OCI-LY7 (cell line): ENCODE results near the gene PIAS4. TPM values are rescaled to one million over a fixed set of nuclear protein-coding genes. Genes with fewer than 3 reads are reported as not detected.

Experiments
- BruUV-seq: library from RNA; stranded (reverse); fragments of 400-500 nt; replicated peaks from 2 replicates; lab custom pipeline; 2021; lab: Mats Ljungman, UMichigan
- CTCF ChIA-PET: fragments of 300-600 bp; sonication (Branson Sonifier 250); formaldehyde crosslinking; loops from one replicate; lab custom pipeline; 2022; ENCODE audit warnings: antibody characterized with exemption; ENCODE audit not compliant: unreplicated experiment; lab: Charles Lee
- POLR2A ChIA-PET: fragments of 300-600 bp; sonication (Branson Sonifier 250); formaldehyde crosslinking; loops from one replicate; lab custom pipeline; 2022; ENCODE audit warnings: antibody characterized with exemption; lab: Charles Lee
- DNase-seq: peaks from one replicate; pipeline ENCODE4 v3.0.0-alpha.2; 2015; ENCODE audit warnings: low spot score
- H2AFZ ChIP-seq: fragments of 200-600 bp; sonication (generic), shearing (Covaris generic); 2 replicates; pipeline ENCODE4 v1.6.1; 2014; ENCODE audit warnings: mild to moderate bottlenecking, antibody characterized with exemption, low read length, moderate library complexity
- H3K27ac ChIP-seq: fragments of 200-600 bp; sonication (generic); 2 replicates; pipeline ENCODE4 v1.5.1; 2014; ENCODE audit warnings: mixed run types, low read depth, mild to moderate bottlenecking, moderate library complexity, low read length, inconsistent platforms; ENCODE audit not compliant: poor library complexity, severe bottlenecking
- H3K36me3 ChIP-seq: fragments of 200-600 bp; sonication (generic); 2 replicates; pipeline ENCODE4 v1.6.1; 2014; ENCODE audit warnings: mild to moderate bottlenecking, antibody characterized with exemption, low read length, moderate library complexity, mixed read lengths; ENCODE audit not compliant: insufficient read depth
- H3K4me1 ChIP-seq: fragments of 200-600 bp; sonication (generic); 2 replicates; pipeline ENCODE4 v1.5.1; 2014; ENCODE audit warnings: mild to moderate bottlenecking, low read length; ENCODE audit not compliant: insufficient read depth, poor library complexity, severe bottlenecking
- H3K4me2 ChIP-seq: fragments of 200-600 bp; sonication (generic); 2 replicates; pipeline ENCODE4 v1.6.1; 2014; ENCODE audit warnings: mild to moderate bottlenecking, low read length
- H3K4me3 ChIP-seq: fragments of 200-600 bp; sonication (generic); 2 replicates; pipeline ENCODE4 v1.5.1; 2014; ENCODE audit warnings: mild to moderate bottlenecking, low read depth, low read length; ENCODE audit not compliant: poor library complexity, severe bottlenecking
- H3K79me2 ChIP-seq: fragments of 200-600 bp; sonication (generic); 2 replicates; pipeline ENCODE4 v1.6.1; 2016; ENCODE audit warnings: low read depth, mild to moderate bottlenecking, low read length, moderate library complexity, mixed read lengths; ENCODE audit not compliant: insufficient read depth
- H3K9me2 ChIP-seq: fragments of 200-600 bp; sonication (generic); 2 replicates; pipeline ENCODE4 v1.6.1; 2016; ENCODE audit warnings: mild to moderate bottlenecking, low read length, mixed read lengths; ENCODE audit not compliant: insufficient read depth
- H3K9me3 ChIP-seq: fragments of 200-600 bp; sonication (generic); 2 replicates; pipeline ENCODE4 v1.6.1; 2014; ENCODE audit warnings: mild to moderate bottlenecking, mixed run types, low read length, mixed read lengths
- H4K20me1 ChIP-seq: fragments of 200-600 bp; sonication (generic); 2 replicates; pipeline ENCODE4 v1.6.1; 2014; ENCODE audit warnings: mild to moderate bottlenecking, antibody characterized with exemption, low read length, moderate library complexity, mixed read lengths; ENCODE audit not compliant: insufficient read depth
- CTCF ChIP-seq: fragments of 200-600 bp; sonication (generic); conservative IDR thresholded peaks from 2 replicates; pipeline ENCODE4 v1.5.1; 2014; ENCODE audit warnings: mild to moderate bottlenecking, antibody characterized with exemption, low read length, moderate library complexity, mixed read lengths
- EZH2phosphoT487 ChIP-seq: fragments of 200-600 bp; sonication (generic); IDR thresholded peaks from 2 replicates; pipeline ENCODE4 v1.6.1; 2018; ENCODE audit warnings: low read depth, borderline replicate concordance, mild to moderate bottlenecking, mixed run types, antibody characterized with exemption, low read length, moderate library complexity, mixed read lengths
- intact Hi-C: fragments of 100-400 bp; cut with micrococcal nuclease; formaldehyde crosslinking; loops from one replicate; pipeline ENCODE4 v1.10.0; 2022; ENCODE audit not compliant: unreplicated experiment
- total RNA-seq, 2 experiments: library from RNA; depleted of rRNA in 1 of 2; stranded (reverse); fragments of >200 nt in 1 of 2; shearing (Covaris generic) in 1 of 2; gene quantifications; 2 replicates each; pipeline ENCODE4 v1.2.3, GENCODE V29; 2014 to 2022

The PIAS4 gene
- total RNA-seq, 2 experiments from 2014 or later: 25.3 to 35.0 TPM

GRCh38 chr19:4059453-4059871, 51.9 kb downstream of the PIAS4 start:
- DNase-seq: no peak
- CTCF ChIA-PET: no interaction called here
- POLR2A ChIA-PET: no interaction called here
- intact Hi-C loops: no loop called here
- H3K9me2 ChIP-seq: no peaks in the 10 kb centered on the region
- H2AFZ ChIP-seq: no peak overlapping the region
- peak overlapping the region; percentile 73 for H3K4me2 ChIP-seq
- peak overlapping the region; percentile 37 for H3K27ac ChIP-seq
- TF ChIP-seq EZH2phosphoT487: no peak
- no peak for TF ChIP-seq CTCF
- peaks cover 46% of the 10 kb centered on the region for H3K4me1 ChIP-seq
- H3K36me3 ChIP-seq: peaks cover 75% of the 10 kb centered on the region
- BruUV-seq: no TSS peak
- peaks cover 31% of the 10 kb centered on the region for H4K20me1 ChIP-seq
- H3K9me3 ChIP-seq: no peaks in the 10 kb centered on the region
- peaks cover 86% of the 10 kb centered on the region for H3K79me2 ChIP-seq
- H3K4me3 ChIP-seq: peak overlapping the region; percentile 98

DNA sequence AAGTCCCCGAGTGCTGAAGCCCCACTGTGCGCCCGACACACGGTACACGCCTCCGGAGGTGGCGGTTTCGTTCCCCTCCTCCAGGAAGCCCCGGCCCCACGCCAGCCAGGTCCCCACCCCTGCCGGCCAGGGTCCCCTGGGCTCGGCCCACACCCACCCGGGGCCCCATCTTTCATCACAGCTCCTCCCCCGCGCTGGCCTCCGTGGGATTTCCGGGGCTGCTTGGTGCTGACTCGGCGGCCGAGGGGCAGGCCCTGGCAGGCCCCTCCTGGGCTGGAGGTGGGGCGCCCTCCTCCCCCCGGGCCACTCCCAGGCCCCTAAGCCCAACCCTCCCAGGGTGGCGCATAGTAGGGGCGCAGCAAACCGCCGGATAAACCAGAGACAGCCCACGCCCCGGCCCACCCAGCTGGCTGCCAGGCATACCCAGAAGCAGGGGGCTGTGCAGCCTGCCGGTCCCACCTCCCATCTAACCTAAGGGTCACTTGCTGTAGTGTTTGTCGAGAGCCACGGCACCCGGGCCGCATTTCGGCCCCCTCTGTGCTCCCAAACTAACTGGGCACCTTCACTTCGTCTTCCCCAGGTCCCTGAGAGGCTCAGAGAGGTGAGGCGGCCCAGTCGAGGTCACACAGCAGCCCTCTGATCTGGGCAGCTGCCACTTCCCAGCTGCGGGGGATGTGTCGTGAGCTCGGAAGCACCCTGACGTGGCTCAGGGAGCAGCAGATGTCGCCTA, 52.5 kb downstream of the PIAS4 start:
- CTCF ChIA-PET: no interaction called here
- Histone ChIP-seq H3K4me3 (peak overlapping the region; percentile 98), H2AFZ (no peak overlapping the region), H3K36me3 (peaks cover 73% of the 10 kb centered on the region), H4K20me1 (peaks cover 34% of the 10 kb centered on the region), H3K4me2 (peak overlapping the region; percentile 73), H3K4me1 (peaks cover 46% of the 10 kb centered on the region), H3K9me2 (no peaks in the 10 kb centered on the region), H3K9me3 (no peaks in the 10 kb centered on the region), H3K27ac (peak overlapping the region; percentile 37), H3K79me2 (peaks cover 92% of the 10 kb centered on the region)
- peak; percentile 32 for DNase-seq
- TF ChIP-seq CTCF (no peak), EZH2phosphoT487 (no peak)
- POLR2A ChIA-PET: no interaction called here
- intact Hi-C loops: loop anchor here (5.0 kb wide), 1 partner anchor 122 kb away; the partner anchor contains the start of genes ANKRD24 and SIRT6
- BruUV-seq: no TSS peak

DNA sequence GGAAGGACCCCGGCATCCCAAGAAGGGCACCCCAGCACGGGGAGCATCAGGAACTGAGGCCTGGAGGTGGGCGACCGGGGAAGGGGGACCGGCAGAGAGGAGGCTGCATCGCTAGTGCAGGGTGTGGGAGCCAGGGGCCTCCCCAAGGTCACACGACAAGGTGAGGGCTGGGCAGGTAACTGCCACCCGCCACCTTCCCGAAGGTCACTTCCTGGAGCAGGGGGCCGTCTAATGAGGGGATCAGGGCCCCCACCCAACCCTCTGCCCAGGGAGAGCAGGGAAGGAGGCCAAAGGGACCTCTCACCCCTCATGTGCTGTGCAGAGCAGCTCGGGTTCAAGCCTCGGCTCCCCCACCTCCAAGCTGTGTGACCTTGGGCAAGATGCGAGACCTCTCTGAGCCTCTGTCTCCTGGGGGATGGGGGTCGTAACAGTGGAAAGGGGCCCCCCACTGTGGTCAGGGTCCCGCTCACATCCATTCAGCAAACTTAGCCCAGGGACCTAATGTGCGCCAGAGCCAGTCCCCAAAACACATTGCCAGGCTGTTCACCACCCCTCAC, 53.2 kb downstream of the PIAS4 start:
- H4K20me1 ChIP-seq: peaks cover 34% of the 10 kb centered on the region

More for the DNA sequence above, 53.2 kb downstream of the PIAS4 start:
- ChIA-PET POLR2A (no interaction called here), CTCF (no interaction called here)
- Histone ChIP-seq H3K9me2 (no peaks in the 10 kb centered on the region), H3K4me1 (peaks cover 46% of the 10 kb centered on the region), H3K79me2 (peaks cover 92% of the 10 kb centered on the region), H3K27ac (peak overlapping the region; percentile 37), H3K4me3 (peak overlapping the region; percentile 98), H3K9me3 (no peaks in the 10 kb centered on the region), H3K4me2 (peak overlapping the region; percentile 73), H2AFZ (no peak overlapping the region), H3K36me3 (peaks cover 69% of the 10 kb centered on the region)
- BruUV-seq: no TSS peak
- no peak for DNase-seq
- TF ChIP-seq CTCF (no peak), EZH2phosphoT487 (no peak)
- intact Hi-C loops: loop anchor here (5.0 kb wide), 1 partner anchor 122 kb away; the partner anchor contains the start of genes ANKRD24 and SIRT6
